Measurements from ENCODE around the gene GJD2. TPM values are rescaled to one million over a fixed set of nuclear protein-coding genes. Genes with fewer than 3 reads are reported as not detected.

GJD2 gene
- total and polyA plus RNA-seq, 9 donors = not detected

GRCh38 chr15:34729056-34729455, 25.7 kb downstream of the GJD2 start:
- Histone ChIP-seq H3K36me3 (no peaks in the 10 kb centered on the region), H3K4me1 (ENCODE audit: insufficient read depth) (no peaks in the 10 kb centered on the region), H3K27me3 (no peaks in the 10 kb centered on the region), H3K9me3 (no peaks in the 10 kb centered on the region), H3K4me3 (no peak overlapping the region), H3K27ac (no peak overlapping the region)
- no peak for DNase-seq
- 17 to 32% (median 25%) methylated on average over 2 of the region's 2 CpGs for WGBS, 3 donors
- no peak for TF ChIP-seq CTCF (IDR thresholded peaks at IDR 0.05)
- TF ChIP-seq EP300 (IDR thresholded peaks at IDR 0.05) = no peak
- no peak for TF ChIP-seq POLR2A (IDR thresholded peaks at IDR 0.05)
- intact Hi-C loops (cut with DNase I) = no loop called here

- Histone ChIP-seq H3K27me3 (no peaks in the 10 kb centered on the region), H3K9me3 (no peaks in the 10 kb centered on the region), H3K27ac (no peak overlapping the region), H3K4me1 (ENCODE audit: insufficient read depth) (no peaks in the 10 kb centered on the region), H3K4me3 (no peak overlapping the region), H3K36me3 (no peaks in the 10 kb centered on the region)
- WGBS, 3 donors = 63 to 69% (median 63%) methylated on average over 2 of the region's 2 CpGs
- TF ChIP-seq CTCF (IDR thresholded peaks at IDR 0.05) = no peak
- no peak for TF ChIP-seq EP300 (IDR thresholded peaks at IDR 0.05)
- no peak for TF ChIP-seq POLR2A (IDR thresholded peaks at IDR 0.05)
- intact Hi-C loops (cut with DNase I) = no loop called here
- no peak for DNase-seq
Measured at GRCh38 chr15:34726406-34727100, 28.2 kb downstream of the GJD2 start.

GRCh38 chr15:34725556-34725955, 29.2 kb downstream of the GJD2 start:
- TF ChIP-seq CTCF (IDR thresholded peaks at IDR 0.05) = no peak
- no peak for TF ChIP-seq EP300 (IDR thresholded peaks at IDR 0.05)
- no peak for TF ChIP-seq POLR2A (IDR thresholded peaks at IDR 0.05)
- intact Hi-C loops (cut with DNase I) = no loop called here
- Histone ChIP-seq H3K27ac (no peak overlapping the region), H3K4me3 (no peak overlapping the region), H3K4me1 (ENCODE audit: insufficient read depth) (no peaks in the 10 kb centered on the region), H3K9me3 (no peaks in the 10 kb centered on the region), H3K36me3 (no peaks in the 10 kb centered on the region), H3K27me3 (no peaks in the 10 kb centered on the region)
- WGBS, 3 donors = 66 to 77% (median 71%) methylated on average over 2 of the region's 2 CpGs
- no peak for DNase-seq

GRCh38 chr15:34724481-34724880, 30.3 kb downstream of the GJD2 start:
- Histone ChIP-seq H3K27ac (no peak overlapping the region), H3K4me1 (ENCODE audit: insufficient read depth) (no peaks in the 10 kb centered on the region), H3K27me3 (no peaks in the 10 kb centered on the region), H3K36me3 (no peaks in the 10 kb centered on the region), H3K4me3 (no peak overlapping the region), H3K9me3 (no peaks in the 10 kb centered on the region)
- TF ChIP-seq EP300 (IDR thresholded peaks at IDR 0.05) (no peak), POLR2A (IDR thresholded peaks at IDR 0.05) (no peak), CTCF (IDR thresholded peaks at IDR 0.05) (no peak)
- intact Hi-C loops (cut with DNase I) = no loop called here
- DNase-seq = no peak
- WGBS, 3 donors = 77 to 88% (median 79%) methylated on average over 1 of the region's 1 CpG
